K562 (cell line): ENCODE data around the gene SIGLEC9. TPM values are rescaled to one million over a fixed set of nuclear protein-coding genes. Genes with fewer than 3 reads are reported as not detected.

Source experiments
- ATF7 ChIP-seq: fragments of 450-650 bp; IDR thresholded peaks from 2 replicates; pipeline ENCODE4 v1.7.1; 2014; ENCODE audit warnings: mild to moderate bottlenecking, moderate library complexity
- BCL6 ChIP-seq: fragments of 250-450 bp; sonication (Bioruptor Pico); IDR thresholded peaks from 2 replicates; pipeline ENCODE4 v1.4.0; 2020
- C11orf30 ChIP-seq: fragments of 450-650 bp; IDR thresholded peaks from 2 replicates; pipeline ENCODE4 v1.6.1; 2016; ENCODE audit warnings: low read depth, mild to moderate bottlenecking
- FOXM1 ChIP-seq, 2 experiments: fragments of 450-650 bp in 1 of 2; sonication (generic) in 1 of 2; formaldehyde crosslinking in 1 of 2; IDR thresholded peaks; 2 replicates each; pipeline versions ENCODE4 v1.6.1 to v1.9.0; 2017 to 2022; ENCODE audit warnings: low read depth in 2 of 2, mild to moderate bottlenecking in 2 of 2, missing genetic modification reagents in 1 of 2, moderate library complexity in 1 of 2
- FOXO4 ChIP-seq: fragments of 450-650 bp; formaldehyde crosslinking; IDR thresholded peaks from 2 replicates; pipeline ENCODE4 v1.4.0; 2020; ENCODE audit warnings: mild to moderate bottlenecking, moderate library complexity
- MBD2 ChIP-seq: sonication (generic); IDR thresholded peaks from 2 replicates; pipeline ENCODE4 v1.6.1; 2016; ENCODE audit warnings: low read depth, borderline replicate concordance
- MEIS2 ChIP-seq: fragments of 450-650 bp; IDR thresholded peaks from 2 replicates; pipeline ENCODE4 v1.6.1; 2014; ENCODE audit warnings: mild to moderate bottlenecking; ENCODE audit not compliant: partially characterized antibody
- PHTF2 ChIP-seq: fragments of 250-450 bp; sonication (Bioruptor Pico); IDR thresholded peaks from 2 replicates; pipeline ENCODE4 v1.5.0; 2021; ENCODE audit warnings: mild to moderate bottlenecking
- RBFOX2 ChIP-seq: fragments of 200-400 bp; formaldehyde crosslinking; IDR thresholded peaks from 2 replicates; pipeline ENCODE4 v1.6.1; 2017; ENCODE audit warnings: low read depth, mild to moderate bottlenecking, low read length, moderate library complexity
- RBM22 ChIP-seq: fragments of 200-400 bp; formaldehyde crosslinking; IDR thresholded peaks from 2 replicates; pipeline ENCODE4 v1.6.1; 2018; ENCODE audit warnings: low read length, low read depth; ENCODE audit not compliant: poor library complexity, severe bottlenecking
- RHOXF2B ChIP-seq: fragments of 250-450 bp; sonication (Bioruptor Pico); conservative IDR thresholded peaks from 2 replicates; pipeline ENCODE4 v1.5.1; 2021
- SETDB1 ChIP-seq: IDR thresholded peaks from one replicate; pipeline ENCODE4 v1.6.1; 2012; ENCODE audit warnings: low read length, control low read depth, inconsistent platforms
- SMARCC2 ChIP-seq: fragments of 450-650 bp; IDR thresholded peaks from 2 replicates; pipeline ENCODE4 v1.6.1; 2017; ENCODE audit warnings: antibody characterized with exemption, moderate library complexity, mild to moderate bottlenecking, low read depth
- ZNF175 ChIP-seq: fragments of 200-800 bp; sonication (Bioruptor generic); IDR thresholded peaks from 2 replicates; pipeline ENCODE4 v1.6.1; 2016; ENCODE audit warnings: low read depth, mild to moderate bottlenecking, missing genetic modification characterization, missing compliant biosample characterization
- ZNF217 ChIP-seq: sonication (generic); formaldehyde crosslinking; IDR thresholded peaks from 2 replicates; pipeline ENCODE4 v1.8.0; 2022; ENCODE audit warnings: mild to moderate bottlenecking, missing genetic modification reagents
- ZNF277 ChIP-seq: fragments of 250-450 bp; sonication (Bioruptor Pico); IDR thresholded peaks from 2 replicates; pipeline ENCODE4 v1.8.0; 2022; ENCODE audit warnings: inconsistent platforms, mild to moderate bottlenecking, moderate library complexity, borderline replicate concordance
- ZNF644 ChIP-seq: fragments of 200-800 bp; sonication (Bioruptor generic); IDR thresholded peaks from 2 replicates; pipeline ENCODE4 v1.6.1; 2016; ENCODE audit warnings: low read depth, missing genetic modification characterization, missing compliant biosample characterization
- polyA plus RNA-seq, 8 experiments: library from polyadenylated mRNA; depleted of rRNA in 4 of 8; stranded (reverse) in 5 of 8; unstranded in 3 of 8; fragments of >200 nt; fragmentation: Nextera tagmentation in 2 of 8; fragmentation: Illumina TruSeq in 1 of 8; extraction: Ambion mirVana in 2 of 8; extraction: Trizol in 1 of 8; gene quantifications; 2 replicates each; pipeline versions ENCODE4 v1.2.1 to v1.2.3, GENCODE V29; 2011 to 2014; ENCODE audit warnings: inconsistent platforms in 1 of 8, missing spikeins in 1 of 8
- total RNA-seq, 7 experiments: library from RNA; depleted of rRNA in 6 of 7; stranded (reverse); fragments of >200 nt in 6 of 7; fragmentation: Illumina TruSeq in 2 of 7; extraction: Trizol in 2 of 7; gene quantifications; 2 replicates each; pipeline versions ENCODE4 v1.2.1 to v1.2.3, GENCODE V29; 2011 to 2021; ENCODE audit warnings: low replicate concordance in 1 of 7
- TF ChIP-seq, protein P1 (sequence below): fragments of 250-450 bp; sonication (Bioruptor Pico); IDR thresholded peaks from 2 replicates; pipeline ENCODE4 v1.5.0; 2021; ENCODE audit warnings: mild to moderate bottlenecking, borderline replicate concordance
- TF ChIP-seq, protein P2 (sequence below): sonication (generic); formaldehyde crosslinking; IDR thresholded peaks from 2 replicates; pipeline ENCODE4 v1.4.0; 2020; ENCODE audit warnings: mild to moderate bottlenecking, missing genetic modification reagents

Gene SIGLEC9
- total and polyA plus RNA-seq, 9 of the 15 experiments (the other 6 are each of a cell fraction or from before 2014, with no cell fraction given), result 0.09 to 0.34 (median 0.22) TPM; not detected in 4

DNA sequence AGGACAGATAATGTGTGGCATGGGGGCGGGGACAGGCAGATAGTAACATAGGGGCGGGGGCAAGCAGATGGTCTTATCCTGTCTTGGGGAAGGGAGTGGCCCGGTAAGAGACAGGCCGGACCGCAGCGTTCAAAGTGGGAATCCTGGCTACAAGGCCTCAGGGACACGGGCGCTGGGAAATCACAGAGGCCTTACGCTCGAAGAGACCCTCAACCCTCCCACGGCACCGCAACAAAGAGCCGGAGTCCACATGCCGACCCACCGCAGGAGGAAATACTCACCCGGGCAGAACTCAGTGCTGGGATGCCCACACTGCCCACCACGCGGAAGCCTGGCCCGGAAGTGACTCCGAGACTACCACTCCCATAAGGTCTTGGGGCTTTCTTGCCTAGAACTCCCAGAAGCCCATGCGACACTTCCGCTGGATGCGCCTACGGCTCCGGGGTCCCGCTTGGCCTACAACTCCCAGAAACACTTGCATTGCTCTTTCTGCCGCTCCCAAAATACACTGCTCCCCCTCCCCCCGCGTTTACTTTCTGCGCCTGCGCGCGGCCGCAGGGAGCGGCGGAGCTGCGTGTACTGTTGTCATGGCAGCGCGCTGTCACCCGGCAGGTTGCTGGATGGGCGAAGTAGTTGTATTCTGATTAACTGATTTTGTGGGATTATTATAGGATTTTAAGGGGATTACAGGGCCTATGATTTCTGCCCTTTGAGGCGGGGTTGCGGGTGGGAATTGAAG is 16.5 kb upstream of the SIGLEC9 start, which contains the start of gene CTU1 (continued):
- TF ChIP-seq PHTF2 (no peak), RHOXF2B (CRISPR knock-in tag) (no peak), SETDB1 (no peak), BCL6 (no peak), MEIS2 (peak; percentile 82), FOXM1 (IDR thresholded peaks at IDR 0.05; ENCODE audit: low read depth) (no peak), FOXM1 (CRISPR knock-in tag; IDR thresholded peaks at IDR 0.05; ENCODE audit: low read depth) (0 out of 2 replicates have a peak, but pooled peaks have one; percentile 20), ZNF217 (CRISPR knock-in tag) (no peak), RBFOX2 (peak; percentile 93), ZNF175 (CRISPR knock-in tag) (0 out of 2 replicates have a peak, but pooled peaks have one; percentile 71), ZNF644 (tag) (peak; percentile 91), C11orf30 (peak; percentile 19; the same call in 1 of the 2 replicates), RBM22 (peak; percentile 90), ZNF277 (CRISPR knock-in tag) (no peak), FOXO4 (no peak), ATF7 (no peak; the same call in none of the 2 replicates), SMARCC2 (no peak), MBD2 (peak; percentile 94)
- TF ChIP-seq, protein P1, sequence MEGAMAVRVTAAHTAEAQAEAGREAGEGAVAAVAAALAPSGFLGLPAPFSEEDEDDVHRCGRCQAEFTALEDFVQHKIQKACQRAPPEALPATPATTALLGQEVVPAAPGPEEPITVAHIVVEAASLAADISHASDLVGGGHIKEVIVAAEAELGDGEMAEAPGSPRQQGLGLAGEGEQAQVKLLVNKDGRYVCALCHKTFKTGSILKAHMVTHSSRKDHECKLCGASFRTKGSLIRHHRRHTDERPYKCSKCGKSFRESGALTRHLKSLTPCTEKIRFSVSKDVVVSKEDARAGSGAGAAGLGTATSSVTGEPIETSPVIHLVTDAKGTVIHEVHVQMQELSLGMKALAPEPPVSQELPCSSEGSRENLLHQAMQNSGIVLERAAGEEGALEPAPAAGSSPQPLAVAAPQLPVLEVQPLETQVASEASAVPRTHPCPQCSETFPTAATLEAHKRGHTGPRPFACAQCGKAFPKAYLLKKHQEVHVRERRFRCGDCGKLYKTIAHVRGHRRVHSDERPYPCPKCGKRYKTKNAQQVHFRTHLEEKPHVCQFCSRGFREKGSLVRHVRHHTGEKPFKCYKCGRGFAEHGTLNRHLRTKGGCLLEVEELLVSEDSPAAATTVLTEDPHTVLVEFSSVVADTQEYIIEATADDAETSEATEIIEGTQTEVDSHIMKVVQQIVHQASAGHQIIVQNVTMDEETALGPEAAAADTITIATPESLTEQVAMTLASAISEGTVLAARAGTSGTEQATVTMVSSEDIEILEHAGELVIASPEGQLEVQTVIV (CRISPR knock-in tag), result no peak
- TF ChIP-seq, protein P2, sequence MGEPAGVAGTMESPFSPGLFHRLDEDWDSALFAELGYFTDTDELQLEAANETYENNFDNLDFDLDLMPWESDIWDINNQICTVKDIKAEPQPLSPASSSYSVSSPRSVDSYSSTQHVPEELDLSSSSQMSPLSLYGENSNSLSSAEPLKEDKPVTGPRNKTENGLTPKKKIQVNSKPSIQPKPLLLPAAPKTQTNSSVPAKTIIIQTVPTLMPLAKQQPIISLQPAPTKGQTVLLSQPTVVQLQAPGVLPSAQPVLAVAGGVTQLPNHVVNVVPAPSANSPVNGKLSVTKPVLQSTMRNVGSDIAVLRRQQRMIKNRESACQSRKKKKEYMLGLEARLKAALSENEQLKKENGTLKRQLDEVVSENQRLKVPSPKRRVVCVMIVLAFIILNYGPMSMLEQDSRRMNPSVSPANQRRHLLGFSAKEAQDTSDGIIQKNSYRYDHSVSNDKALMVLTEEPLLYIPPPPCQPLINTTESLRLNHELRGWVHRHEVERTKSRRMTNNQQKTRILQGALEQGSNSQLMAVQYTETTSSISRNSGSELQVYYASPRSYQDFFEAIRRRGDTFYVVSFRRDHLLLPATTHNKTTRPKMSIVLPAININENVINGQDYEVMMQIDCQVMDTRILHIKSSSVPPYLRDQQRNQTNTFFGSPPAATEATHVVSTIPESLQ (CRISPR knock-in tag), result no peak; the same call in 1 of the 2 replicates
